Stimulated activated CD4-positive, alpha-beta T cell treated with anti-CD3 and anti-CD28 coated beads, TNF-alpha, amount 100 ng/mL, for 1 hour (primary cell): ENCODE results near the gene COG7.
"Not testable (repeated sequence)": the region's sequence is repeated elsewhere in the genome, so short reads cannot be mapped to it uniquely, and the experiment has no call there.

Experiments used
- DNase-seq, 3 donors: peaks; one replicate each; pipeline ENCODE4 v3.0.0-alpha.2; 2020; ENCODE audit warnings: low read depth in 3 of 3, low spot score in 1 of 3

COG7 gene

DNA sequence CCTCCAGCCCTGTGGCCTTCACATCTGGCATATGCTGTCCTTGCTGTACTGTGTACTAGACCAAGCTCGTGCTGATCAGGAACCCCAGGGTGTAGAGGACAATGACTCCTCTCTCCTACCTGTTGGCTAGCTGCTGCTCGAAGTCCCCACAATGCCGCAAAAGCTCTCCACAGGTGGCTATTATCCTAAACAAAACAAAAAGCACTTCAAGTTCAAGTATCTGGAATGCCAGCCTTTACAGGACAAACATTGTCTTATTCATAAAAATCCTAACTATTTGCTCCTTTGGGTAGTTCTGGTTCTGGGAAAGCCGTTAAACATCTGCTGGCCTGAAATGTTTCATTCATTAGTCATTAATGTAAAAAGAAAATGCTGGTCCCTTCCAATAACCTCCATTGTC lies 42.8 kb downstream of the COG7 start:
- DNase-seq: no peak

DNA sequence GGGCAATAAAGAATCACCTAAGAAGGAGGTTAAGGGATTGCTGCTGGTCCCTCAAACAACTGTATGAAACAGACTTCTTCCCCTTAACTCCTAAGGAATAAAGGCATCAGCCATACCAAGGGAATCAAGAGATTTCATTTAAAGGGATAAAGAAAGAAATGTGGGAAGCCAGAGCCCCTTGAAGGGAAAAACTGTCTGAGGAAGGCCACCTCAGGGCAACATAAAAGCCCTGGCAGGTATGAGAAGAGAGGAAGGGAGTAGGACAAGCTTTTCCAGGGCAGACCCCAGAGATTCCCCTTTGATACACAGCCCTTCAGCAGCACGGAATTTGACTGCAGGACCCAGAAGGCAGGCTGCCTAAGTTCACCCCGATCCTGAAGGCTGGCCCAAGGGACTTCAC lies 43.5 kb downstream of the COG7 start:
- no peak for DNase-seq

DNA sequence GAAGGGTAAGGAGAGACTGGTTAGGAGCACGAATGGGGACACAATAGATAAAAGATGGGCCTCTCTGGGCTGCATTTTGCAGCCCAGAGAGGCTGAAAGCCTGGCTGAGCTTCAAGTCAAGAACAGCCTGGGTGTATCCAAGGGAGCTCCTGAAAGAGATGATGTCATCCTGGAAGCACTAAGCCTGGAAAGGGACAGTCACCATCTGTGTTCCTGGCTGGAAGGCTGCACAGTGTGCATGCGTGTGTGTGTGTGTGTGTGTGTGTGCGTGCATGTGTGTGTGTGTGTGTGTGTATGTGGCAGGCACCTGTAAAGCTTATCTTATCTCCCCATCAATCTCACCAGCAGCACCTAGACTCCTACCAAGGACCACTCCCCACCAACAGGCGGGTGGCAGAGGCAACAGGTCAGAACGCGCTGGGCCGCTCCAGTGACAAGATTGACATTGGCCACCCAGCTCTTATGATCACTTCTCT lies 44.1 kb downstream of the COG7 start:
- DNase-seq: no peak

DNA sequence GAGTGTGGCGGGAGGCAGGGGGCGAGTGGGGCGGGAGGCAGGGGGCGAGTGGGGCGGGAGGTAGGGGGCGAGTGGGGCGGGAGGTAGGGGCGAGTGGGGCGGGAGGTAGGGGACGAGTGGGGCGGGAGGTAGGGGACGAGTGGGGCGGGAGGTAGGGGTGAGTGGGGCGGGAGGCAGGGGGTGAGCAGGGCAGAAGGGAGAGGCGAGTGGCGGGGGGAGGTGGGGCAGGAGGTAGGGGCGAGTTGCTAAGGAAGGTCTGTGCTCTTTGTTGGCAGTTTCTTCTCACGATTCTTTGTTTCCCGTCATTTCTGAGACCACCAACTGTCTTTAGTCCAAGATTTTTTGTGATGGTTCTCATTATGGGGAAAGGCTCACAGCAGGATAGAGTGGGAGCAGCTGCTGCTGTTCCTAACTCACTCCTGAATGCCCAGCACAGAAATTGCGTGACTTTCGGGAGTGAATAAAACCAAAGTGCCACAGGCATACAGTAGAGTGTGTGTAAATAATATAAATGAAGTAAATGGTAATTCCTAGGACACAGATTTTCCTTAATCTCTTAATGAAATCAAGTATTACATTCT lies 44.7 kb downstream of the COG7 start:
- no peak for DNase-seq

DNA sequence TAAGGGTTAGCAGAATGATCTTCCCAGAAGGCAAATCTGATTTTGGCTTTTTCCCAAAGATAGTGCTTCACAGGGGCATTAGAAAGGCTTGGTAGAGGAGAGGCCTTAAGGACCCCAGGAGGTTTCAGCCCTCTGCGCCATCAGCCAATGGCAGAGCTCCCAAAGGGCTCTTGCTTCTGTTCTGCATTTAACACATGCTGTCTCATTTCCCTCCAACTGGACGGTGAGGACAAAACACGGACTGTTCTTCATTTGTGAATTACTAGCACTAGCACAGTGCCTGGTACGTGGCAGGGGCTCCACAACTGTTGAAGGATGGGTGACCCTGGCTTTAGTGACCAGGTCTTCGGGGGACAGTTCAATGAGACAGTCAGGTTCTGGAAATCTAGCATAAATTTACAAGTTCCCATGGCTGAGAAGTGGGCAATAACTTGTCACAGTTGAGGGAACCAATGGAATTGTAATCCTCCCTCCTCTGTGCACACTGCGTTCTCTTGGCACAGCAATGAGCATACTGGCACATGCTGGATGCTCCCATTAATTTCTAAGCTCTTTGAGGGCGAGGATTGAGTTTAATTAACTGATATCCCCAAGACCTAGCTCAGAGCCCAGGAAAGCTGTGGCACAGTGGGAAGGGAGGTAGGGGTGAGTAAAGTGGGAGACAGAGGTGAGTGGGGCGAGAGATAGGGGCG lies 45.4 kb downstream of the COG7 start:
- no peak for DNase-seq

DNA sequence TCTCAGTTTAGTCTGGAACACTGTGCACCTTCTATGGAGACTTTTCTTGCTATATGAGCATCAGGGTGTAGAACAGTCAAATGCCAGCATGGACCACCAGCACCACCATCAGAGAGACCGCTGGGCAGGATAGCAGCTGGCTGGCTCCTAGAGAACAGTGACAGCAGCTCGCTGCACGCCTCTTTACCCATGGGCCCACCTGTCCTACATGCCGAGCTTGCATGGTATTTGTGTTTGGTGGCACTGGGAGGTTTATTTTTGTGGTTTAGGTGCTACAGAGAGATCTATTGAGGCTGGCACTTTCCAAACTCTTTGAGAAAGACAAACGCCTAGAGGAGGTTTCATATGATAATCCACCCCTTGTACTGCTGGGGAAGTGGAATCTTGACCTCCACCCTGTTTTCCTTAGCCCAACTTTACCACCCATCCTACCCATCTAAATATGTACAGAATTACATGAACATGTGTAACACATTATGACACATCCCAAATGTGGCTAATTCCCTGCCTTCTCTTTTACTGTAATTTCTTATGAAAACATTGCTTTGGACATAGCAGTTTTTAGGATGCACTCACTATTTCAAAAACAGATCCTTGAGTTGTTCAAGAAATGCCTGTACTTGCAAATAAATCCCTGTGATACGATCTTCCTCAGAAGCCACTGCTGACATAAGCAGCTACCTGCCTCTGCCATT lies 46.3 kb downstream of the COG7 start:
- no peak for DNase-seq

DNA sequence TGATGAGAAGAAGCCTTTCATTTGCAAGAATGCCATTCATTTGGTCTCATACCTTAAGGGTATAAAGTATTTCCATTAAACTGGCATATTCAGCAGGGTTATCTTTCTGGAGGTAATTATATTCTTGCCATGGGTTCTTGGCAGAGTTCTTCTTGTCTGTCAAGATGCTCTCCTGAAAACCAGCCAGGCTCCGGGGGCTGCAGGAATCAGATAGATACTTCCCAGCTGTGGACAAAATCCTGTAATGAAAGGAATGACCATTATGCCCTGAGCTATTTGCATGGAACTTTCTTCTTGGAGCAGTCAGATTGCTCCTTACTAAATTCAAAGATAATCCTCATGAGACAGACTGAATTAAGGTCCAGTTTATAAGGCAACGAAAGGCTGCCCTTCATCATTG lies 47.0 kb downstream of the COG7 start:
- DNase-seq: no peak

DNA sequence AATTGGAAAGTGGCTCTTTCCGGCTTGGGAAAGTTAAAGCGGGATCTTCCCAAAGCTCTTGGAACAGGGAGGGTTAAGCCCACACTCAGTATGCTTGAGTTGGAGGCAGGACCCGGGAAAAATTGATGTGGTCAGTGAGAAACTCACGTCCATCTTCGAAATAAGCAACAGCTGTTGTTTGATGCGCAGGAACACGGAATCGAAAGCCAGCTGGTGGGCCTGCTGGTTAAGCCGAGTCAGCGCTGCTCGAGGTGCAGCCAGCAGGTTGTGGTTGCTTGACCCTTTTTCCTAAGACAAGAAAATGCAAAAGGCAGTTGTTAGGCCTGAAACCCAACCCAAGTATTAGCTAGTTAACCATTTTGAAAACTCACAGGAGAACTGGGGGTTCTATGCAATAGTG lies 49.4 kb downstream of the COG7 start:
- no peak for DNase-seq

DNA sequence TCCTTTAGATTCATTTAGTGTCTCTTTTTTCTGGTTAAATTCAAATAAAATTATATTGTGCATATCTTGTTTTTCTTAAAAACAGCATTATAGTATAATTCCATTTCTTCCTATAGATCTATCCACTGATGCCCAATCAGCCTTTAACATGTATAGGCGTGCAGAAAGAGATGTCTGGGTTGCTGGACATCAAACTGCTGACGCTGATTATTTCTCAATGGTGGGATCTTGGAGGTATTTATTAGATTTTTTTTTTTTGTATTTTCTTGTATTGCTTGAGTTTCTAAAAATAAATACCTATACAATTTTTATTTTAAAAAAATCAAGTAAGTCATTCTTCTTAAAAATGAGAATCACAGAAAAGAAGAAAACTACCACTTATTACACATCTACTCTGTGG lies 50.9 kb downstream of the COG7 start:
- no peak for DNase-seq

DNA sequence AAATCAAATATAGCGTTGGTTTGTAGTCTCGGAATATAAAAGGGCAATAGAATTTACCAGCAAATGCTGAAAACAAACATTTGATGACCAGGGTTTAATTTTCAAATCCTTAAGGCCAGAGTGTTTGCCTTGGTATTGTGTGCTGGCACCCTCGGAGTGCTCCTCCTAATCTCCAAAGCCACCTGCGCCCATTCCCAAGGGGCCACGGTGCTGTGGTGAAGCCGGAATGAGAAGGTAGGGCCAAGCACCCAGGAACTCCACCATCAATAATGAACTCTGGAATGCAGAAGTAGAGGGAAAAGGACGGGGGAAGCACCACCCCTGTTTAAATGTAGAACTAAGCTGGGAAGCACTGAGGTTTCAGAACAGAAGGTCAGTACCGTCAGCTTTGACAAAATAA lies 51.9 kb downstream of the COG7 start:
- DNase-seq: no peak

DNA sequence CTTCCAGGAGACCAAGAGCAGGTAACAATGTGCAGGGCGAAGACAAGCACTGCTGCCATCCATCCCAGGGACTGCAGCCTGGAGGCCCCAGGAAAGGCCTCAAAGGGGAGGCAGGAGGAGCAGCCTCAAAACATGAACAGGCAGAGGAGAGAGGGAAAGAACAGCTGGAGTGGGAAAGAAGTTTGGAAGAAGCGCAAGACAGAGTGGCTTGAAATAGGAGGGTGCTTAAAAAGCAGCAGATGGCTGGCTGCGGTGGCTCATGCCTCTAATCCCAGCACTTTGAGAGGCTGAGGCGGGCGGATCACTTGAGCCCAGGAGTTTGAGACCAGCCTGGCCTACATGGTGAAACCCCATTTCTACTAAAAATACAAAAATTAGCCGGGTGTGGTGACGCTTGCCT lies 52.5 kb downstream of the COG7 start:
- not testable (repeated sequence) for DNase-seq

DNA sequence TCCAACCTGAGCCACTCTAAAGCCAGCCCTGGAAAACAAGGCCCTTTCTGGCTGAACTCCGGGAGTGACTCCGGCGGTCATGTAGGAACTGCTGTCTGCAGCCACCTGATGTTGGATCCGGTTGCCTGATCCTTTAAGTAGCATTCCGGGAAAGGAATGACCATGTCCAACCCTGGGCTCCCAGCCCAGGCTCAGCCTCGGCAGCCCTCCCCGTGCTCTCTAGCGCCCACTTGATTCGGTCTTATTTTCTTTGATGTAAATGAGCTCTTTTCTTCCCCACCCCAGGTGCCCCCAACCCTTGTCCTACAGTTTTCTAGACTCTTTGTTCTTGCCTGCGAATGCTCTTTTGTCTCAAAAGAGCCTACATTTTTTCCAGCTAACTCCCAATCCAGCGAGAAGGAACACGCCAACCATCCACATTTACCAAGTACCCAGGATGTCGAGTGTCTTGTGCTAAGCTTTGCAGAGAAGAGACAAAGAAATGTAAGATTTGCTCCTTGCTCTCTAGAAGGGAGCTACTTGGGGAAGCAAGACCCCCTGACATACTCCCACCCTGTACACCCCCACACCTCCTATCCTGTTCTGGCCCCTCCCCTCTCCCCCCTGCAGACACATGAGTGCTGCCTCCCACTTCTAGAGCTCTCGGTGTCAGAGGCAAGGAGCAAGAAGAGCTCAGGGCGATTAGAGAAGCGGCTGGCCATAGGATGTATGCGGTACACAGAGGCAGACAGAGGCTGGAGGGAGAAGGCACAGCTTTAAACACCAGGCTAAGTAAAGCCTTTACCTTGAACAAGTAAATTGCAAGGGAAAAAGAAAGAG lies 53.8 kb downstream of the COG7 start:
- no peak for DNase-seq

DNA sequence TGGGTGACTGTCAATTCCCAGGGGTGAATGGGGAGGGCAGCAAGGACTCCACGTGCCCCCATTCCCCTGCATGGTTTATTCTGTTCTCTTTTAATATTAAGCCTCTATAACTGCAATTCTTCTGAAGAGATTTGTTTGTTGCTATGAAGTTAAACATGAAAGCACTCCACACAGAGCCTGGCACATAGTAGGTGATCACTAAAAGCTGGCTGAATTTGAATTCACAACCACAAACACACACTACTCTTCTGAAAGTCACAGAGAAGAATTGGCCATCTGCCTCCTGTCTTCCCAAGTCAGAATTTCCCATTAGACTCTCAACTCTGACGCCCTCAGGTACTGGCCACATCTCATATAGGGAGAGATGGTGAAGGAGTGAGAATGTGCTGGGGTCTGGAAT lies 55.5 kb downstream of the COG7 start:
- DNase-seq: no peak

DNA sequence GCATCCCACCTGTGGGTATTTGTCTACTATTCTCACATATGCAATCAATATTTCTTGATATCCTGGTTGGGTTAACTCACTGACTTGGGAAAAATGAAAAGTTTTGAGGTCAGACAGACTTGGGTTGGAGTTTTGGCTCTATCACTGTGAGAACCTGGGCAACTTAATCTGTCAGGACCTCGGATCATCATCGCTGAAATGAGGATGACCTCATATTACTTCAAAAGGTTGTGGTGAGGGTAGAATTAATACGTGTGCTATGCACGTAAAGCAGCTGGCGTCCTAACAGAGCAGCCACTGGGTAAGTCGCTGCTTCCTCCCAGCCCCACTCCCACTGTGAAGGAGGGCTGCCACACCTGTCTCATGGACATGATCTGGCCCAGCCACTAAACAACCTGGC lies 57.3 kb downstream of the COG7 start:
- DNase-seq: no peak

DNA sequence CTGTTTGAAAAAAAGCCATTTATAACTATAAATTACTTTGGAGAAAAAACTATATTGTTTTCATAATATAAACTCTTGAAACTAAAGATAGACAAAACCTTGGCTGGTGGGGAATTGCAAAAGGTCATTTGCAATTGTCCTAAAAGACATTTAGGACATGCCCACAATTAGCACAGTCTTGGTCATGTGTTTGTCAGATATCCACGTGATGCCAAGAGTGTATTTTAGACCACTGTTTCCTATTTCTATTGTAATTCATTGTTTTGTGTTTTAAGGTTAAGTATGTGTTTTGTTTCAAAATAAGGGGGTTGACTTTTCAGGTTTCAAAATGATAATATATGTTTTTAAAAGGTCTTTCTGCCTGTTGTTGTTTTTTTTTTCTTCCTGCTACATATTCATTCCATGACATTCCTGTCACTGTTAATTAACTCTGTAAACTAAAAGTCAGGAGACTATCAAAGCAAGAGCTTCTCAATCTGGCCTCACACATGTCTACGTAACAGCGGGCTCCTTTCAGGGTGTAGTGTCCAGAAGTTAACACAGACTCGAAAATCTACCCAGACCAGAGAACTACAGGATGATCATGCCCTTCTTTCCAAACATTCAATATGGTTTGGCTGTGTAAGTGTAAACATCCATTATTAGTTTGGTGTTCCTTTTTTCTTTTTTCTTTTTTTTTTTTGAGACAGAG lies 58.7 kb downstream of the COG7 start:
- DNase-seq: no peak

DNA sequence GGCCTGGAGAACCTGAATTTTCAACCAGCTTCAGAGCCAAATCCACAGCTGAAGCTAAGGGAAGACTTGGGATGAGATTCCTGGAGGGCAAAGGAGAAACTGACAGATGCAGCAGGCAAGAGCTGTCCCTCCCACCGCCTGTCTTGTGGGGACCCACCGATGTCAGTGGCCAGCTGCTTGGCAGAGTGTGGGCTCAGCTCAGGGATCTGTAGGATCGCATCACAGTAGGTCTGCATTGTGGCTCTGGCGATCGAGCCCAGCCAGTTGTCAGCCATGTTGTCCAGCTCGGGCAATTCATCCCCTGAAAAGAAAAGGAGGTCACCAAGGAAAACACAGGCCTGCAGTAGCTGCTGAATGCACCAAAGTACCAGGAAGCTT lies 60.8 kb downstream of the COG7 start:
- DNase-seq: no peak

DNA sequence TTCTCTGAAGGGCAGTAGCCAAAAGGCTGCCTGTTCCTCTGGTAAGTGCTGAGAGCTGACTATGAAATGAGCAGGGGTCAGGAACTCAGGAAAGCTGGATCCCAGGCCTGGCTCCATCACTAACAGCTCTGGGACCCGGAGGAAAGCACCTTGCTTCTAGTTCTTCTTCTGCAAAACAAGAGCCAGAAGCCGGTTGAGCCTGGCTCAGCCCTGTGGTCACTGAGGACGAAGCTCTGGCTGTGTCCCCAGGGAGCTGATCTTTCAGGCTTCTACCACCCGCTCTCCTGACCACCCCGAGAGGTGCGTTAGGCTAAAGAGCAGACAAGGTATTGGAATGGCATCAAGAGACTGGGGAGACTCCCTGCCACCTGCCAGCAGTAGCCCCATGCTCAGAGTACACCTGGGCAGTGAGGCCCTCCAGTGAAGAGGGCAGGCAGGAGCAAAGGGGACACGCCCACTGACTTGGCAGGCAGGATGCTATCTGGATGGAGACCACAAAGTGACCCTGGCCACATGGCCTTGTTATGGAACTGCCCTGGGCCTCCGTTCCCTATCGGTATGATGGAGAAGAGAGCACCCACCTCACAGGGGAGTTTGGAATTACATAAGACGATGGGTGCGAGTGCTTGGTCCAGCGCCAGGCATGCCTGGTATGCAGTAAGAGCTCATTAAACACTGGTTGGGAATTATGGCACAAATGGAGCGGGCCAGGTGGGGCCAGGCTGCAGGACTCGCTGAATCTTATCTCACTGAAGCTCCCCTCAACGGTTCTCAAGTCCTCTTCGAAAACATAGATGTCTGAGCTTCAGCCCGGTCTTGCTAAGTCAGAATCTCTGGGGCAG lies 61.4 kb downstream of the COG7 start:
- no peak for DNase-seq

DNA sequence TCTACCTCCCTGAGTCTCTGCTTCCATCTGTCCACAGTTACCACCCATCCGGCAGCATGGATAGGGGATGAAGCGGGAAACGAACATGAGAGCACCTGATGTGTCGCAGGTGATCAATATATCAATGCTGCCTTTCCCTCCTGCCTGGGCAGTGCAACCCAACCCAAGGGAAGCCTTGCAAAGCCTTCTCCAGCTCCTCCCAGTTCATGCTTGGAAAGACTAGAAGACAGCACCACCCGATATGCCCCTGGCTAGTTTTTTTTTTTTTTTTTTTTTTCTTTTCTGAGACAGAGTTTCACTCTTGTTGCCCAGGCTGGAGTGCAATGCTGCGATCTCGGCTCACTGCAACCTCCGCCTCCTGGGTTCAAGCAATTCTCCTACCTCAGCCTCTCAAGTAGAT lies 63.1 kb downstream of the COG7 start:
- DNase-seq: not testable (repeated sequence)

DNA sequence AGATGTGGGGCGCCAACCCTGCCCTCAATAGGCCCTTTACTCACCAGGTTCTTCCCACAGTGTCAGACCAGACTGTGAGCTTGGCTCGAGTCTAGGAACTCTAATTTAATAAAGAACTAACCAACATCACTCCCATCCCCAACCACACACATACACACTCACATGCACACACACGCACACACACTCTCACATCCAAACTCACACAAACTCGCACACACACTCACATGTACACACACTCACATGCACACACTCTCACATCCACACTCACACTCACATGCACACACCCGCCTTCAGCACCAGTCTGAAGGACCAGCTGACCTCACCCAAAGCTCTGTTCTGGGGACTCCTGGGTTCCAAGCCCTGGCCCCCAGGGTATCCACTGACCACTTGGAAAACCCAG lies 63.8 kb downstream of the COG7 start:
- no peak for DNase-seq

DNA sequence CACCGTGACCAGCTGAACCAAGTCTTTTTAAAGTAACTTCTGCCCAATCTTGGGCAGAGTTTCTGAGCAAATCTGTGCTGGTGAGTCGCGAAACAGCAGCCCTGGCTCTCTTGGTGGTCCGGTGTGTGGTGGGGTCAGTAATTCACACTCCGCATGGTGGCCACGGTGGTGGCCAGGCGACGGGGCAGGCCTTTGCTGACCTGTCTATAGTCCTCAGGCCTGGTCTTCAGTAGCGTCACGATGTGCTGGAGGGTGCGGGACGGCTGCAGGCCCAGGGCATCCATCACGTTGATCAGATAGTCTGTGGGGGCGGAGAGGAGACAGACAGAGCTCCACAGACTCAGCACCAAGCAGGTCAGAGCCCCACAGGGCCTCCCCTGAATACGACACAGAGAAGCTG lies 64.2 kb downstream of the COG7 start:
- no peak for DNase-seq
